Endothelial cell of hepatic sinusoid (primary cell): ENCODE data around the gene OR51M1.
"Not testable (repeated sequence)": the region's sequence is repeated elsewhere in the genome, so short reads cannot be mapped to it uniquely, and the experiment has no call there.

Source experiments
- in situ Hi-C: cut with HindIII; loops from 2 replicates; pipeline ENCODE4 v1.10.0; 2017; ENCODE audit warnings: low sequenced_read_pairs

Gene OR51M1, protein sequence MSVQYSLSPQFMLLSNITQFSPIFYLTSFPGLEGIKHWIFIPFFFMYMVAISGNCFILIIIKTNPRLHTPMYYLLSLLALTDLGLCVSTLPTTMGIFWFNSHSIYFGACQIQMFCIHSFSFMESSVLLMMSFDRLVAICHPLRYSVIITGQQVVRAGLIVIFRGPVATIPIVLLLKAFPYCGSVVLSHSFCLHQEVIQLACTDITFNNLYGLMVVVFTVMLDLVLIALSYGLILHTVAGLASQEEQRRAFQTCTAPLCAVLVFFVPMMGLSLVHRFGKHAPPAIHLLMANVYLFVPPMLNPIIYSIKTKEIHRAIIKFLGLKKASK

DNA sequence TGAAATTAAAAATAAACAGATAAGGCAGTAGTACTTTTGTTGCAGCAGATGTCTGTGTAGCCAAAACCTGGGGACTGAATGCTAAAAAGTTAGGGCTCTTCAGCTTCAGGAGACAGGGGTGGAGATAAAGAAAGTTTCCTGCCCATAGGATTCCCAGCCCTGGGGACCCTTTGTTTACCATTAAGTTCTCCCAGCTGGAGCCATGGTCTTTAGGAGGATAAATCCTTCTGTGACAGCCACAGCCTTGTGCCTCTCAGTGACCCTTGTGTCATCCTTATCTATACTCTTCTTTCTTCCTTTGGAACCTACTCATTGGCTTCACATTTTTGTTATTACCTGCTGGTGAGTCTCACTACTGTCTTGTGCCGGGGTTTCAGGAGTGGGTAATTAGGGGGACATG is at the start of gene OR51M1:
Gene OR51M1, plus strand, starts transcription at position 237 of the 400 bp plus-strand sequence. CDS start 5,587 bp downstream, outside the sequence.
- in situ Hi-C loops, result no loop called here

- in situ Hi-C loops, result no loop called here
Measured at GRCh38 chr11:5335170-5335569, 48.4 kb upstream of the OR51M1 start.

DNA sequence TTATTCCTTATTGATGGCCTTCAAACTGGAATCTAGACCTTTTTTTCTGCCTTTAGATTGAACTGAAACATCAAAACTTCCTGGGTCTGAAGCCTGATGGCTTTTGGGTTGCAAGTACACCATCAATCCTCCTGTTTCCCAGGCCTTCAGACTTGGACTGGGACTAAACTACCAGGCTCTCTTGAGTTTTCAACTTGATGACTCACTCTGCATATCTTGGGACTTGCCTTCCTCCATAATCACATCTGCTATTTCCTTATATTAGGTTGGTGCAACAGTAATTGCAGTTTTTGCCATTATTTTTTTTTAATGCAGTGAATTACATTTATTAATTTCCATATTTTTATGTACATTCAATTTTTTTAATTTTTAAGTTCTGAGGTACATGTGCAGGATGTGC is 47.3 kb upstream of the OR51M1 start:
- in situ Hi-C loops, result no loop called here

- in situ Hi-C loops, result not testable (repeated sequence)
Measured at GRCh38 chr11:5337253-5337652, 46.4 kb upstream of the OR51M1 start.

- in situ Hi-C loops, result no loop called here
Measured at GRCh38 chr11:5339771-5340322, 43.8 kb upstream of the OR51M1 start.

- in situ Hi-C loops, result no loop called here
Measured at GRCh38 chr11:5343474-5344335, 39.9 kb upstream of the OR51M1 start, which contains the start of gene OR51B5. TSS of gene OR51B5 (minus strand) at chr11:5343524. CDS start at chr11:5343524, 0 bp downstream.

GRCh38 chr11:5345831-5346230 is 37.8 kb upstream of the OR51M1 start:
- in situ Hi-C loops, result no loop called here

DNA sequence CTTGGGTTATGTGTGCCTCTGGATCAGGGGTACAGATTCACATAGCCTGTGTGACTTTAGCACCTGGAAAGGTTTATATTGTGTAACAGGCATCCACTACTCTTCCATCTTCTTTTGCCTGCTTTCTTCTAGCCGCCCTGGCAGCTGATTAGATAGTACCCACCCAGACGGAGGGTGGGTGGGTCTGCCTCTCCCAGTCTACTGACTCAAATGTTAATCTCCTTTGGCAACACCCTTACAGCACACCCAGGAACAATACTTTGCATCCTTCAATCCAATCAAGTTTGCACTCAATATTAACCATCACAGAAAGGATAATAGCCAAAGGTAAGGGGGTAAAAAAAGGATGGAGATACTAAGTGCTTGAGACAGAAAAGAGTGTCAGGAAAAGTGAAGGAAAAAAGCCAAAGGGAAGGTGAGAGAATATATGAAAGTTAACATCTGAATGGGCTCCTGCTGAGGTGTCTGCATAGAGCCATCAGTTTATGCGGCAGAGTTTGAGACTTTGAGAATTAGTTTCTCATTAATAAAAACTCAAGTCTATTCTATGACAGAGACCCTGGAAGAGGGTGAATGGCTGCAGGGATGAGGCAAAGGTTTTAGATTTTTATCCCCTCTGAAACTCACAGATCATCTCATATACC is 34.9 kb upstream of the OR51M1 start:
- in situ Hi-C loops, result no loop called here

DNA sequence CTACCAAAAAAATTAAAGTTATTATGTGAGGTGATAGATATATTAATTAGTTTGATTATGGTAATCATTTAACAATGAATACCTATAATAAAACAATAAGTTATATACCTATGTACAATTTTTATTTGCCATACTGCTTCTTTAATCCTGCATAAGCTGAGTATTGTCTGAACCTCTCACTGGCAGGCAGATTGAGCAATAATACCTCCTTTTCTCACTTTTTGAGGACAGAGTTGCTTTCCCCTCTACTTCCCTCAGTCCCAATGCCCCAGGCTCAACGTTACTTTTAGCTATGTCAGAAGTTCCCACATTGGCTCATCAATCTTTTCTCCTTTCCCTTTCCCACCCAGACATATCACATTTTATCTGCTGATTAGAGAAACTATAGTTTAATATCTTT is 34.1 kb upstream of the OR51M1 start:
- in situ Hi-C loops, result no loop called here

DNA sequence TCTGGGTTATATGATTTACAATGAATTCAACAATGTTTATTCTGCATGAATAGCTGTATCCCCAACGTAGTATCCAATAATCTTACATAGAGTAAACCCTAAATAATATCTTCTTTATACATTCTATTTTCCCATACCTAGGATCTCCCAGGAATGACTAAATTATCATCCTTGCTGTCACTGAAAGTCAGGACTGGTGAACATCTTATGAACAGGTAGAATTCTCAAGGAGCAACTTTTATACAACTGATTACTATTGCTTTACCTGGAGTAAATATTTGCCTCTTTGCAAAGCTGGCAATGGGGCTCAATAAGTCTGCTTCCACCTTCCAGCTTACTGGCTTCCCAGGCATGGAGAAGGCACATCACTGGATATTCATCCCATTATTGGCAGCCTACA is 32.4 kb upstream of the OR51M1 start, which contains the start of gene OR51B6:
Gene OR51B6, plus strand, starts transcription at position 301 of the 400 bp plus-strand sequence. Its CDS starts 0 bp downstream, at position 301.
- in situ Hi-C loops, result no loop called here

DNA sequence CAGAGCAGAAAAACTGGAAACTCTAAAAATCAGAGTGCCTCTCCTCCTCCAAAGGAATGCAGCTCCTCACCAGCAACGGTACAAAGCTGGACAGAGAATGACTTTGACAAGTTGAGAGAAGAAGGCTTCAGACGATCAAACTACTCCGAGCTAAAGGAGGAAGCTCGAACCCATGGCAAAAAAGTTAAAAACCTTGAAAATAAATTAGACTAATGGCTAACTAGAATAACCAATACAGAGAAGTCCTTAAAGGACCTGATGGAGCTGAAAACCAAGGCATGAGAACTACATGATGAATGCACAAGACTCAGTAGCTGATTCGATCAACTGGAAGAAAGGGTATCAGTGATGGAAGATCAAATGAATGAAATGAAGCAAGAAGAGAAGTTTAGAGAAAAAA is 27.6 kb upstream of the OR51M1 start:
- in situ Hi-C loops, result not testable (repeated sequence)

GRCh38 chr11:5362017-5362625 is 21.5 kb upstream of the OR51M1 start:
- in situ Hi-C loops, result no loop called here

DNA sequence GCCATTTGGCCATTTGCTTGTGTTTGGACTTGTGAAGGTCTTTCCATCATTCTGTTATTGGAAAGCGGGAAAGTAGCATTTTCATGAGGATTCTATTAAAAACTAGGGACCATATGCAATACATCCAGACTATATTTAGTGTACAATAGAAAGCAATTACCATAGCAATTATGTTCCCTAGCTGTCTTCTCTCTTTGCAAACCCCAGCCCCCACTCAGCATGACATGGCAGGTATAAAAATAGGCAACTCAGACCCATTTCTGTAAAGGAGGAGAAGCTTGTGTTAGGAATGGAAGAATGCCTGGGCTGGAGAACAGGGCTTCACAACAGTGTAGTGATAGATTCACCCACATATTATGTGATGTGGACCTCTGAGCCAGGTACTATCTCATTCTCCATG is 19.9 kb upstream of the OR51M1 start:
- in situ Hi-C loops, result no loop called here

- in situ Hi-C loops, result no loop called here
Measured at GRCh38 chr11:5364214-5364613, 19.4 kb upstream of the OR51M1 start.

DNA sequence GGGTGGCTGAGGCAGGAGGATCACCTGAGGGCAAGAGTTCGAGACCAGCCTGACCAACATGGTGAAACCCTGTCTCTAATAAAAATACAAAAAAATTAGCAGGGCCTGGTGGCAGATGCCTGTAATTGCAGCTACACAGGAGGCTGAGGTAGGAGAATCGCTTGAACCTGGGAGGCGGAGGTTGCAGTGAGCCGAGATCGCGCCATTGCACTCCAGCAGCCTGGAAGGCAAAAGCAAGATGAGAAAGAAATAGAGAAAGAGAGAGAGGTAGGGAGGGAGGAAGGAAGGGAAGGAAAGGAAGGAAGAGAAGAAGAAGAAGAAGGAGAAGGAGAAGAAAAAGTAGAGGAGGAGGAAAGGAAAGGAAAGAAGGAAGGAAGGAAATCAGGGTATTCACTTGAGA is 17.2 kb upstream of the OR51M1 start:
- in situ Hi-C loops, result not testable (repeated sequence)

DNA sequence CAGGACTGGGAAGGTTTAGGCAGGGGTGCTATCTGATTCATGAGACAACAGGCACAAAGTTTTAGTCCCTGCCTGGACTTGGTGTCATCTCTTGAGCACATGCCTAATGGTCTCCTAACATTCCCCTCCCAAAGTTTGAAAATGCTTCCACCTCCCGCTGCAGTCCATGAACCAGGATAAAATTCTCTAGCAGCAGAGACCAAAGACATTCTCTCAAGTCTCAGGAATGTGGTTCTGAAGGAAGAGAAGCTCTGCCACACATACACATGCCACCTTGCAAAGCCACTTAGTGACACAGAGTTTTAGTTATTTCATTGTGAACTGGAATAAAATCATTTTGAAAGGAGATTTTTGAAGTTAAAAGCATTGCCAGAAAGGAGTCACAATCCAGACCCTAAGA is 16.8 kb upstream of the OR51M1 start:
- in situ Hi-C loops, result no loop called here

GRCh38 chr11:5367448-5368074 is 16.1 kb upstream of the OR51M1 start:
- in situ Hi-C loops, result no loop called here

GRCh38 chr11:5368502-5369043 is 15.0 kb upstream of the OR51M1 start:
- in situ Hi-C loops, result no loop called here

- in situ Hi-C loops, result no loop called here
Measured at GRCh38 chr11:5369789-5370188, 13.8 kb upstream of the OR51M1 start.
